ENCODE data around the gene CBLC.

DNA sequence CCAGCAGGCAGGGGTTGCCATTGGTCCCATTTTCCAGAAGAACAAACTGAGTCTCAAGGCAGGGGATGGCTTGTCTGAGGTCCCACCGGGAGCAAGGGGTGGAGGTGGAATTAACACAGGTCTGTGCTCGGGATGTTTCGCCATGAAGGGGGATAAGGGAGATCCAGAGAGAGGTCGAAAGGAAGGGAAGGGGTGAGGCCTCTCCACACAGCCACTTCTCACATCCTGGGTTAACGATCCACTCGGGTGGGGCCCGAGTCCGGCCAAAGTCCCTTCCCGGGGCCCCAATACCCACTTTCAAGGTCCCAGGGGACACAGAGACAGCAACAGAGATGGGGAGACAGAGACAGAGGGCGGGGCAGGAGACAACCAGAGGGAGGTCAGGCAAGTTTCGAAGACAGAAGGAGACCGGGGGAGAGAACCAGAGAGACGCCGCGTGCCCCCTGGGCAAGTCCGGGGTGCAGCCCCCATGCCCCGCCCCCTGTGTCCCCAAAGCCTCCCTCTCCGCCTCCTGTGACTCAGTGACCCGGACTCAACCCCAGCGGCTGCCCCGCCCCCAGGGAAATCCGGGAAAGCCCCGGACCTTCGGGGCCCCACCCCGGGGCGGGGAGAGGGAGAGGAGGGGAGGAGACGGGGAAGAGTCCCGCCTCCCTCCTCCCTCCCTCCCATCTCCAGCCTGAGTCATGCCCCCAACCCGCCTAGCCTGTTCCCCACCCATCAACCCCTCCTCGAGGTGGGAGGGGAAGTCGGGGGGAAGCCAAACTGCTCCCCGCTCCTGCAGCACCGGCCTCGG lies 30.5 kb upstream of the CBLC start:
- peak in 2 of 4 donors; percentile 35 to 67 for TF ChIP-seq POLR2A (IDR thresholded peaks at IDR 0.05)
- TF ChIP-seq, protein P1, sequence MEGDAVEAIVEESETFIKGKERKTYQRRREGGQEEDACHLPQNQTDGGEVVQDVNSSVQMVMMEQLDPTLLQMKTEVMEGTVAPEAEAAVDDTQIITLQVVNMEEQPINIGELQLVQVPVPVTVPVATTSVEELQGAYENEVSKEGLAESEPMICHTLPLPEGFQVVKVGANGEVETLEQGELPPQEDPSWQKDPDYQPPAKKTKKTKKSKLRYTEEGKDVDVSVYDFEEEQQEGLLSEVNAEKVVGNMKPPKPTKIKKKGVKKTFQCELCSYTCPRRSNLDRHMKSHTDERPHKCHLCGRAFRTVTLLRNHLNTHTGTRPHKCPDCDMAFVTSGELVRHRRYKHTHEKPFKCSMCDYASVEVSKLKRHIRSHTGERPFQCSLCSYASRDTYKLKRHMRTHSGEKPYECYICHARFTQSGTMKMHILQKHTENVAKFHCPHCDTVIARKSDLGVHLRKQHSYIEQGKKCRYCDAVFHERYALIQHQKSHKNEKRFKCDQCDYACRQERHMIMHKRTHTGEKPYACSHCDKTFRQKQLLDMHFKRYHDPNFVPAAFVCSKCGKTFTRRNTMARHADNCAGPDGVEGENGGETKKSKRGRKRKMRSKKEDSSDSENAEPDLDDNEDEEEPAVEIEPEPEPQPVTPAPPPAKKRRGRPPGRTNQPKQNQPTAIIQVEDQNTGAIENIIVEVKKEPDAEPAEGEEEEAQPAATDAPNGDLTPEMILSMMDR (IDR thresholded peaks at IDR 0.05), result no peak

Data from upper lobe of left lung (tissue), 4 donors.